Mammary epithelial cell (primary cell): Measurements from ENCODE around the gene E2F2.

Source experiments
- EZH2 ChIP-seq: IDR thresholded peaks from 2 replicates; pipeline ENCODE4 v1.6.1; 2012; ENCODE audit warnings: low read length, inconsistent platforms, borderline replicate concordance
- TF ChIP-seq, protein P1 (sequence below), 2 donors: IDR thresholded peaks in 1 of 2; conservative IDR thresholded peaks in 1 of 2; 2 replicates each; pipeline ENCODE4 v1.5.1; 2011 to 2012; ENCODE audit warnings: inconsistent platforms in 2 of 2, low read length in 2 of 2, mild to moderate bottlenecking in 2 of 2, control low read depth in 1 of 2, low read depth in 1 of 2; ENCODE audit not compliant: insufficient read depth in 1 of 2; ENCODE audit errors: extremely low read depth in 1 of 2

GRCh38 chr1:23472351-23473036 lies 58.5 kb downstream of the E2F2 start:
- TF ChIP-seq, protein P1, sequence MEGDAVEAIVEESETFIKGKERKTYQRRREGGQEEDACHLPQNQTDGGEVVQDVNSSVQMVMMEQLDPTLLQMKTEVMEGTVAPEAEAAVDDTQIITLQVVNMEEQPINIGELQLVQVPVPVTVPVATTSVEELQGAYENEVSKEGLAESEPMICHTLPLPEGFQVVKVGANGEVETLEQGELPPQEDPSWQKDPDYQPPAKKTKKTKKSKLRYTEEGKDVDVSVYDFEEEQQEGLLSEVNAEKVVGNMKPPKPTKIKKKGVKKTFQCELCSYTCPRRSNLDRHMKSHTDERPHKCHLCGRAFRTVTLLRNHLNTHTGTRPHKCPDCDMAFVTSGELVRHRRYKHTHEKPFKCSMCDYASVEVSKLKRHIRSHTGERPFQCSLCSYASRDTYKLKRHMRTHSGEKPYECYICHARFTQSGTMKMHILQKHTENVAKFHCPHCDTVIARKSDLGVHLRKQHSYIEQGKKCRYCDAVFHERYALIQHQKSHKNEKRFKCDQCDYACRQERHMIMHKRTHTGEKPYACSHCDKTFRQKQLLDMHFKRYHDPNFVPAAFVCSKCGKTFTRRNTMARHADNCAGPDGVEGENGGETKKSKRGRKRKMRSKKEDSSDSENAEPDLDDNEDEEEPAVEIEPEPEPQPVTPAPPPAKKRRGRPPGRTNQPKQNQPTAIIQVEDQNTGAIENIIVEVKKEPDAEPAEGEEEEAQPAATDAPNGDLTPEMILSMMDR (conservative IDR thresholded peaks at IDR 0.05 in 1 of 2, IDR thresholded peaks at IDR 0.05 in 1 of 2; ENCODE audit: extremely low read depth in 1 of 2, insufficient read depth in 1 of 2, low read depth in 1 of 2, low read length in 2 of 2) = no peak
- no peak for TF ChIP-seq EZH2
